HG02870 (cell line): ENCODE results near the gene AK5.
"Not testable (repeated sequence)": the region's sequence is repeated elsewhere in the genome, so short reads cannot be mapped to it uniquely, and the experiment has no call there.

ENCODE experiments used
- ATAC-seq: cut with Tn5 transposase; IDR thresholded peaks from one replicate; pipeline ENCODE4 v1.9.1; 2021; ENCODE audit warnings: mild to moderate bottlenecking, moderate library complexity; ENCODE audit not compliant: unreplicated experiment

Gene AK5

DNA sequence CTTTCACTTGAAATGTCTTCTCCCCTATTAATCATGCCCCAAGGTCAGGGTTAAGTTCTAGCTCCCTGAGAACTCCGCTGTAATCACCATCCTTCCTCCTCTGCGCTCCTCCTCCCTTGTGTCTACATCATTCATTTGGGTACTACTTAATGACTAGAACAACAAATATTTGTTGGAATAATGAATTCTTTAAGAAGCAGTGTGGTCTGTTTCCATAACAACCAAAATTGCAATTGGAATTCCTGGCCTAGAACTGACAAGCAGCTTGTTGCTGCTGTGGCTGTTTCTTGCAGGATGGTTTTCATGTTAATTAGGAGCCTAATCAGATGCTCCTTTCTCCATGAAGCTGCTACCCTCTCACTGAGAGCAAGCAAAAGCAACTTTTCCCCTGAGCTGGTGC lies 208.1 kb downstream of the AK5 start:
- no peak for ATAC-seq

DNA sequence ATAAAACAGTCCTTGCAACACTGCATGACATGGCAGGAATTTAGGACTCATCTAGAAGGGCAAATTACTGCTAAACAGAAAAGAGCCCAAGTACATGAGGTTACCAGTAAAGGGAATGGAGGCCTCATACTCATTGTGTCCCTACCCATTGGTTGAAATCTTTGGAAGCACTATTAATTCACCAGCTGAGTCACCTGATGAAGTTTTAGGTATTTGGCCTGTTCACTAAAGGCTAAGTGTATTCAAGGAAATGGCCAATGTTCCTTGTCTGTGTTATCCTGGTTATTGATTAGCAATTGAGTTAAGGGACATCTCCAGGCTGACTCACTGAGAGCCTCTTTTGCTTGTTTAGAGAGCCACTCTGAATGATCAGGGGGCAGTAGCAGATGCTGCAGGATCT lies 212.2 kb downstream of the AK5 start:
- no peak for ATAC-seq

DNA sequence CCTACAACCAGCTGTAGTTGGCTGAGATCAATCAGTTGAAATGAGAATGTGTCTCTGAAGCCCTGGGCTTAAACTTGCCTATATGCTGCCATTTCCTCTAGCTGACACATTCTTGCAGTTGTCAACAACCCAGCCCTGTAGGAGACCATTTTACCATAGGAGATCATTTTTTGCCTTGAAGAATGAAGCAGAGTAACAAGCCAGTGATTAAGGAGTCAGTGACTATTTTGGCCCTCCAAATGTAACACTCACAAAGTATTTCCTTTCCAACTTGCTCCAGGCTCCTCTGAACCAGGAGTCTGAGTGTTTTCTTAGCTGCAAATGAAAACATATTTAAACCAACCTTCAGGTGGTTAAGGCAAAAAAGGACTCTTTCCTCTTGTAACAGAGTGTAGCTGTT lies 217.1 kb downstream of the AK5 start:
- ATAC-seq: no peak

DNA sequence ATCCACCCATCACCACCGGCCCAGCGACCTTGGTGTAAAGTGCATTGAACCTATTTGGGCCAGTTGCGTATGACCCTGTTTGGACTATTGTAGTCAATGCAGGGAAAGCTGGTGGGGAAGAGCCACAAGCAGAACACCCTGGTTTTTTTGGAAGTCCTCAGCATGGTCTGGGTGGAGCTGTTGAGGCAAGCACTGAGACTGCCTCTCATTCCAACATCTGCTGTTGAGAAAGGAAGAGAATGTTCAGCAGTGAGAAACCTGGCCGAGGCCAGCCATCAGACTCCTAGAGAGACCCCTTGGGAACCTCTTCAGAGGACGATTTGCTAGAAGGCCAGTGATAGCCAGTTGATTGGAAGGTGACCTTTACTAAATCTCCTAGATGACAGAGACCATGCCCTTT lies 217.6 kb downstream of the AK5 start:
- ATAC-seq: no peak

DNA sequence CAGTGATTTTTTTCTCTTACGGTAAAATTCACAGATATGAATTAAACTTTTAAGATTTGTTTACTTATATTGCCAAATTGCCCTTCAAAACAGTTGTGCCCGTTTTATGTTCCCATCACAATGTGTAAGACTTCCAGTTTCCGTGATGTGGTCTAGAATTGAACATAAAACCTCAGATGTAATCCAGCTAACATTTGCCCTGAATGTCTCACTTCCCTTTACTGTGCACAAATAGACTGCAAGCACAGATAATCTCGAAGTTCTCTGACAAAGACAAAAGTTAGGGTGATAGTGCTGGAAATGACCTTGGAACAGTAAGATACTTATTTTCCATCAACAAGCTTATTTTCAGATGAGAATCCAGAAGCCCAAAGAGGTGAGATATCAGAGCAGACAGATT lies 223.2 kb downstream of the AK5 start:
- ATAC-seq: peak; percentile 97

DNA sequence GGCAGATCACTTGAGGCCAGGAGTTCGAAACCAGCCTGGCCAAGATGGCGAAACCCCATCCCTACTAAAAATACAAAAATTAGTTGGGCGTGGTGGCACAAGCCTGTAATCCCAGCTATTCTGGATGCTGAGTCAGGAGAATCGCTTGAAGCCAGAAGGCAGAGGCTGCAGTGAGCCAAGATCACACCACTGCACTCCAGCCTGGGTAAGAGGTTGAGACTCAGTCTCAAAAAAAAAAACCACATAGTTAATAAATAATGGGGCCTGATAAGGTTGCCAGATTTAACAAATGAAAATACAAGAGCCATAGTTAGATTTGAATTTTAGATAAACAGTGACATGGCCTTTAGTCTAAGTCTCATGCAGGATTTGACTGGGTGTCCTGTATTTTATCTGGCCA lies 225.0 kb downstream of the AK5 start:
- ATAC-seq: no peak

DNA sequence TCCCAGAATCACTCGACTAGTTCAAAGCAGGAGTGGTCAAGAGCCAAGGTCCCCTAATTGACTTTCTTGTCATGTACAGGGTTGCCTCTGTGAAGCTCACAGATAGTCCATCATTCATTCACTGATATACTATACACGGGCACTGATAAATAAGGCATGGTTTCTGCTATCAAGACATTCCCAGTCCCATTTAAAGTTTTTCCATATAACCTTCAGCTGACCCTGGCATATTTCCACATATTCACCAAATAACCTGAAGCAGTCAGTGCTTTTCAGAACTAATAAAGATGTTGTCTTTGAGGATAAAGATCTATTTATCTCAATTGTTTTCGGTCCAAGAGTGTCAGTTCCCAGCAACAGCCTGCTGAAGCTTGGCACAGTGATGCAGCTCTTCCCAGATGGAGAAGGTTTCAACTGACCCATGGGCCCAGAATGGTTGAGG lies 227.3 kb downstream of the AK5 start:
- ATAC-seq: no peak

DNA sequence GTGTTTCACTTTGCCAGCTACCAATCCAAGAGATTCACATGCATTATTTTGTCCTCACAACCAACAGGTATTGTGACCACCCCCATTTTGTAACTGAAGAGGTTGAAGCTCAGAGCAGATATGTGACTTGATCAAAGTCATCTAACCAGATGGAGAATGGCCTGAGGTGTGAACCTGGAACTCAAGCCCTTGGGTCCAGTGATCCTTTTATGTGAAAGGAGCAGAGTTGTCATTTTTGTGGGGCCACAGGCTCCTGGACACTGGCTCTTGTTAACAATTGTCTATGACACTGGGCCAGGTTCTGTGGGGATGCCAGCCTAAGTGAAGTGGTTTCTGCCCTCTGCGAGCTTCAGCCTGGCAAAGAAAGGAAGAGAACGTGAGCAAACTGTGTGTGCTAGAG lies 228.1 kb downstream of the AK5 start:
- ATAC-seq: no peak

DNA sequence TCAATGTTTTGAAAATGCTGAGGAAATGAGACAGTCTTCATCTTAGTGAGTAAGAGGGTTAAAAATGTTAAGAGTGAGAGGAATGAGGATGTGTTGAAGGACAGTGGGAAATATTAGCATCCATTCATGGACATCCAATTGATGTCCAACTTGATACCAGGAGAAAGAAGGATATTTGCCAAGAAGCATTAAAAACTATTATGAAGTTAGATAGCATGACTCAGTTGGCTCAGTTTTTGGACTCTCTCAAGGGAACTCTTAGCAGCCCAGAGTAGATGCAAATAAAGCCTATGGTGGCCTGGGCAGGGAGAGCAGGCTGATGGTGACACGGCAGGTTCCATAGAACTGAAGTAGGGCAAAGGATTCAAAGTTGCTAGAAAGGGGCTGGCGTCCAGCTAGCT lies 229.6 kb downstream of the AK5 start:
- no peak for ATAC-seq

DNA sequence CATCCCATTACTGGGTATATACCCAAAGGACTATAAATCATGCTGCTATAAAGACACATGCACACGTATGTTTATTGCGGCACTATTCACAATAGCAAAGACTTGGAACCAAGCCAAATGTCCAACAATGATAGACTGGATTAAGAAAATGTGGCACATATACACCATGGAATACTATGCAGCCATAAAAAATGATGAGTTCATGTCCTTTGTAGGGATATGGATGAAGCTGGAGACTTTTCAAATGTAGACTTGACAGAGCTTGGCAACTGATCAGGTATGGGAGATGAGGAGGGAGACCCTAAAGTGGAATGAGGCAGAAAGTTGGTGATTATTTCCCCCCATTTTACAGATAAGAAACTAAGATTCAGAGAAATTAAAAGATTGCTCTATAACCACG lies 230.8 kb downstream of the AK5 start:
- not testable (repeated sequence) for ATAC-seq

DNA sequence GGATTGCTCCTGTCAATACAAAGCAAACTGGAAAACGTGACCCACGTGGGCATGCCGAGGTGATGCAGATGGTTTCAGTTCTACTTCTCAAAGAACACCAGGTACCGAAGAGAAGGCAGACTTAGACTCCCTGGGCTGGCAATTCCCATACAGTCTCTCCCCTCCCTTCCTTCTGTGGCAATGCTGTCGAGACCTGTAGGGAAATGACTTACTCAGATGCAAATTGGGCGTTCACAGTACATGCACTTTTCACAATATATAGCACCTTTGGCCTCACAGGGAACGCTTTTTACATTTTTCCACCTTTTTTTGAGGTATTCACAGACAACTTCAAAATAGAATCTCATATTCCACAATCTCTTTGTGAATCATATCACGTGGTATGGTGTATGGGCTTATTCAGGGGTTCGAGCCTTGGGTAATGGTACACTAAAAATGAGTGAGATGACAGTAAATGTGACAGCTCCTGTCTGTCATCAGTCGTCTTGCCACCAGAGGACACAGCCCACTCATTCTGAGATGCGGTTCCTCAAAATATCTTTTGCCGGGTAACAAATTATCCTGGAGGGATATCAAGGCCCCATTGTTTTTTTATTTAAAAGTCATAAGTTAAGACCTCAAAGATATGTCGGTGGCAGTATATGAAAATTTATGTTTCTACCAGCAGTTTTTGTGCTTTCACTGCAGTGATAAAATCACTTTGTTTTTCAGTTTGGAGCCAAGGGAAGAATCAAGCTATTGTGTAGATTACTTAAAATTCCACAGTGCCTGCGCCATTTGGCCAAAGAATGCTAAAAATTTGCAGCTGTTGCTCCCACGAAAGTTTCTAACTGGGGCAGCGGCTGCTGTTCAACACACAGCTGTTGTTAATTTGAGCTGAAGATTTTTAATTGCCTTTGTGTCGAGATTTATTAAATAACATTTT lies 232.3 kb downstream of the AK5 start:
- no peak for ATAC-seq

DNA sequence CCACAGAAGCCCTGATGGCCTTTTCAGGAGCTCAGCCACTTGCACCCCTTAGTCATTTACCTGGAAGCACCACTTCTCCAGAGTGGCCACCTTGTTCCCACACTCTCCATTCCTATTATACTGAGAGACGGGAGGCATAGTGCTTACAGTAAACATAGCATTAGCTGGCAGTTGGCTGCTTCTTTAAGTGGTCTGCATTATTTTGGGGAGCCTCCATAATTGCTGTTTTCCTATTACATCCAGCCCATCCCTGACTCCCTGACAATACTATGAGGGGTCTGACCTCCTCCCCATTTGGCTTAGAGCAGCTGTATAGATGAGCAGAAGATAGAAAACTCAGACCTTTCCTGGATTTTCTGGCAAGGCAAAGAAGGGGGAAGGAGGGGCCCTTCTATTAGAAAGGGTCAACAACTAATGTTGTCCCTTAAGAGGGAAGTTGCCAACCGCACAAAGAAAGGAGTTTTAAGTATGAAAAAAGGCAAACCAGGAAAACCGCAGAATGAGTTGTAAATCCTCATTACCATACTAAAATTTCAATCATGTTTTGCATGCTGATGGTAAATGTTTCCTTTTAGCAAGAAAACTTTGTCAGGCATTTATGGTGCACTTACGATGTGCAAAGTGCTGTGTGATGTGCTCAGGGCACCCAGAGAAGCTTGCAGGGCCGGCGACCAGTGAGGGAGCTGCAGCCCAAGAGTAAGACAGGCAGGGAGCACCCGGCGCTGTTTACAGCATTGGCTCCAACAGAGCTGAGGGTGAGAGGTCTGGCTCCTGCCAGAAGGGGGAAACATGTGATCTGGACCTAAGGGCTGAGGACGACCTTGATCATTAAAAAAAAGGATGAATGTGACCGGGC lies 233.3 kb downstream of the AK5 start:
- peak; percentile 59 for ATAC-seq

DNA sequence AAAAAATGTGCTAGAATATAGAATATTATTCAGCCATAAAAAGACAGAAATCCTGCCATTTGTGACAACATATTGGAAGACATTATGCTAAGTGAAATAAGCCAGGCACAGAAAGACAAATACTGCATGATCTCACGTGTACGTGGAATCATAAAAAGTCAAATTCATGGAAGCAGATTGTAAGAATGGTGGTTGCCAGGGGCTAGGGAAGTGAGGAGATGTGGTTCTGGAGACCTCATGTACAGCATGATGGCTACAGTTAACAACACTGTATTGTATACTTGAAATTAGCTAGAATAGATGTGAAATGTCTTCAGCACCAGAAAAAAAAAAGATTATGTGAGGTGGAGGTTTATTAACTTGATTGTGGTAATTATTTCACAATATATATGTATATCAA lies 234.3 kb downstream of the AK5 start:
- no peak for ATAC-seq

DNA sequence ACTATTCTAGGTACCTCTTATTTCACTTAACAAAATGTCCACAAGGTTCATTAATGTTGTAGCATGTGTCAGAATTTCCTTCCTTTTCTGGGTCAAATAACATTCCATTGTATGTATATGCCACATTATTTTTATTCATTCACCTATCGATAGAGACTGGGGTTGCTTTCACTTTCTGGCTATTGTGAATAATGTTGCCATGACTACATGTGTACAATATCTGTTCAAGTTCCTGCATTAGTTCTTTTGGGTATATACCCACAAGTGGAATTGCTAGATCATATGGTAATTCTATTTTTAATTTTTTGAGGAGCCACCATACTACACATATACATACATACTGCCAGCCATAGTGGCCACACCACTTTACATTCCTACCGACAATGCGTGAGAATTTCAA lies 242.2 kb downstream of the AK5 start:
- no peak for ATAC-seq

DNA sequence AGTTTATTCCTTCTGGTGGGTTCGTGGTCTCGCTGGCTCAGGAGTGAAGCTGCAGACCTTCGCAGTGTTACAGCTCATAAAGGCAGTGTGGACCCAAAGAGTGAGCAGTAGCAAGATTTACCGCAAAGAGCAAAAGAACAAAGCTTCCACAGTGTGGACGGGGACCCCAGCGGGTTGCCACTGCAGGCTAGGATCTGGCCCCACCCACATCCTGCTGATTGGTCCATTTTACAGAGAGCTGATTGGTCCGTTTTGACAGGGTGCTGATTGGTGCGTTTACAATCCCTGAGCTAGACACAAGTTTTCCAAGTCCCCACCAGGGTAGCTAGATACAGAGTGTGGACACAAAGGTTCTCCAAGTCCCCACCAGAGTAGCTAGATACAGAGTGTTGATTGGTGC lies 249.3 kb downstream of the AK5 start:
- not testable (repeated sequence) for ATAC-seq

DNA sequence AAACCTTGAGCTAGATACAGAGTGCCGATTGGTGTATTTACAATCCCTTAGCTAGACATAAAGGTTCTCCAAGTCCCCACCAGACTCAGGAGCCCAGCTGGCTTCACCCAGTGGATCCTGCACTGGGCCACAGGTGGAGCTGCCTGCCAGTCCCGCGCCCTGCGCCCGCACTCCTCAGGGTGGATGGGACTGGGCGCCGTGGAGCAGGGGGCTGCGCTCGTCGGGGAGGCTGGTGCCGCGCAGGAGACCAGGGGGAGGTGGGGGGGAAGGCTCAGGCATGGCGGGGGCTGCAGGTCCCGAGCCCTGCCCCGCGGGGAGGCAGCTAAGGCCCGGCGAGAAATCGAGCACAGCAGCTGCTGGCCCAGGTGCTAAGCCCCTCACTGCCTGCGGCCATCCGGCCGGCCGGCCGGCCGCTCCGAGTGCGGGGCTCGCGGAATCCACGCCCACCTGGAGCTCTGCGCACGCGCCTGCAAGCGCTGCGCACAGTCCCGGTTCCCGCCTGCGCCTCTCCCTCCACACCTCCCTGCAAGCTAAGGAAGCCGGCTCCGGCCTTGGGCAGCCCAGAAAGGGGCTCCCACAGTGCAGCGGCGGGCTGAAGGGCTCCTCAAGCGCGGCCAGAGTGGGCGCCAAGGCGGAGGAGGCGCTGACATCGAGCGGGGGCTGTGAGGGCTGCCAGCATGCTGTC lies 249.9 kb downstream of the AK5 start:
- not testable (repeated sequence) for ATAC-seq

DNA sequence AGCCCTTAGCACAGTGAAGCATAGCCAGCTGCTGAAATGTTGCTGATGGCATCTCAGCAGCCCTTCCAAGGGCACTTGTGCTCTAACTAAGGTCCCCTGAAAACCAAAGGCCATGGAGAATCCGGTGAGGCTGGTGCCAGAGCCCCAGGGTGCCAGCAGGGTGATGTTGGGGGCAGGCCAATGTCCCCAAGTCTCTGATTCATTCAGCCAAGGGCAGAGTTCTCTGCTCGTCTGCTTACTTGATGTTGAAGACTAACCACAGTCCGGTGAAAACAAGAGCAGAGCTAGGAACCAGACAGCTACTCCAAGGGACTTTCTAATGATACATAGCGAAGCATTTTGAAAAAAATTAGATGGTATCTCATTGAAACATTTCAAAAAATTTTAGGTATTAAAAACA lies 250.8 kb downstream of the AK5 start:
- no peak for ATAC-seq

DNA sequence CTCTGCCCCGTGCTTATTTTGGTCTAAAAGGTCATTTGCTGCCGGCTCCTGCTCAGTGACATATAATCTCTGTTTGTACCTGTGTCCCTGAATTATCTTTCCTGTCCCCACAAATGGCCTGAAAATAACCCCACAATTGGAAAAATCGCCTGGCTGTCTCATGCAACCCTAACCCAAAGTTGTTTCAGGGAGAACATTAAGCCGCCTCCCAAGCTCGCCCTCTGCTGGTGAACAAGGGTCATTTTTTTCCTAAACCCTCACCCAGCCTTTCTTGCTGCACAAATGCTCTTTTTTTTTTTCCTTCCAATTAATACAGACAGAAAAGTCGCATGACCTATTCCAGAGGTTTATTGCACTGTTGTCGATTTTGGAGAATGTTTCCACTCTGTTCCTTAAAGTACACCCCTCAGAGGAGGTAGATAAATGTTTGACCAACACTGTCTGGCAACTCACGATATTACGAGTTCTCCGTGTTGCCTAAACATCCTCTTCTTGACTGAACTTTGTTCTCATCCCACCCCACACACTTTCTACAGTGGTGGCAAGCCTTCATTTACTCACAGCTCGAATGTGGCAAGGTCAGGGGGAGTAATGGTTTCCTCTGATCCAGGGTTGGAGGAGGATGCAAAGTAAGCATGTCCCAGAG lies 252.0 kb downstream of the AK5 start:
- ATAC-seq: no peak

DNA sequence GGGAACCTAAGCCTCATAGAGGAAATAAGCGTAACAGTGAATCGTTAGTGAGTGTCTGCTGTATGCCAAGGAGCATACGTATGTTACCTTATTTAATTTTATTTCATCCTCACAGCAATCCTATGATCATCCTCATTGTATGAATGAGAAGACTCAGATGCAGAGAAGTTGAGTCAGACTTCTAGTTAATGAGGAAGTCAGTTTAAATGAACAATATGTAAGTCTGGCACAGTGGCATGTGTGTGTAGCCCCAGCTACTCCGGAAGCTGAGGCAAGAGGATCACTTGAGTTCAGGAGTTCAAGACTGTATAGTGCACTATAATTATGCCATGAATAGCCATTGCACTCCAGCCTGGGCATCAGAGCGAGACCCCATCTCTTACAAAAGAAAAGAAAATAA lies 252.6 kb downstream of the AK5 start:
- no peak for ATAC-seq

DNA sequence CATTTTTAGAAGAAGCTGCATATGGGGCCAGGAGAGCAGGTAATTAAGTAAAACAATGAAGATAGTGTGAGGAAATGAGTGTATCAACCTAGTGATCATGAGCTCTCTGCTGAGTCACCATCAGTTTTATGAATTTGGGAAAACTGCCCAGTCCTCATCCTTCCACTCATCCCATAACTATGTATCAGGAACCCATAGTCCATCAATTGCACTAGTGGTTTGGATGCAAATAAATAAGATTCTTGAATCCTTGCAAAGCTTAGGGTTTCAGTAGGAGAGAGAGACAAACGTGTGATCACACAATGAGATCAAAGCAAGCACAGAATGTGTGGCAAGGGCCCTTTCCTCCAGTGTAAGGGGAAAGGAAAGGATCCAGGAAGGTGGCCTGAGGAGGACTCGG lies 255.0 kb downstream of the AK5 start:
- no peak for ATAC-seq

DNA sequence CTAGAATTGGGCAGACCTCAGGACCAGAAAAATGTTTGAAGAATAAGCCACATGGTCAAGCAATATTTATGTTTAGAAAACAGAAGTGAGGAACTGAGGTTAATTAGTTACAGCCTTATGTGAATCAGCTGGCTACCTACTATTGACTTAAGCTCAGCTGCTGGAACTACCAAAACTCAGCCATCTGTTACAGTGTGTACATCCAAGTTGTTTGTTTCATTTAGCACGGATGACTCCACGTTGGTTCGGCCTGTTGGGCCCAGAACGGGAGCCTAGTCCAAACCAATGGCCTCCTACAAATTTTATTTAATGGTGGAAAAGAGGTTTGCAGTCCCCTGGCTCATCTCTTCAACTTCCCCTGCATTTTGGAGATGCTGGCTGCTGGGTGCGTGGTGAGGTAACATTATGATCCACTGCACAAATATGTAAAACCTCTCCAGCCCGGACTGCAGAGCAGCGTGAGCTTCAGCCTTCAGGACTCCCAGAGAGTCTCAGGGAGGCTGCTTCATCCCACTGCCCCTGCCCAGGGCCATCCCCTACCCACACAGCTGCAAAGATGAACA lies 257.2 kb downstream of the AK5 start:
- ATAC-seq: peak; percentile 54
